ENCODE results near the gene GAS2.

- no peak for TF ChIP-seq EZH2 (IDR thresholded peaks at IDR 0.05; ENCODE audit: low read depth)
- TF ChIP-seq, protein P1, sequence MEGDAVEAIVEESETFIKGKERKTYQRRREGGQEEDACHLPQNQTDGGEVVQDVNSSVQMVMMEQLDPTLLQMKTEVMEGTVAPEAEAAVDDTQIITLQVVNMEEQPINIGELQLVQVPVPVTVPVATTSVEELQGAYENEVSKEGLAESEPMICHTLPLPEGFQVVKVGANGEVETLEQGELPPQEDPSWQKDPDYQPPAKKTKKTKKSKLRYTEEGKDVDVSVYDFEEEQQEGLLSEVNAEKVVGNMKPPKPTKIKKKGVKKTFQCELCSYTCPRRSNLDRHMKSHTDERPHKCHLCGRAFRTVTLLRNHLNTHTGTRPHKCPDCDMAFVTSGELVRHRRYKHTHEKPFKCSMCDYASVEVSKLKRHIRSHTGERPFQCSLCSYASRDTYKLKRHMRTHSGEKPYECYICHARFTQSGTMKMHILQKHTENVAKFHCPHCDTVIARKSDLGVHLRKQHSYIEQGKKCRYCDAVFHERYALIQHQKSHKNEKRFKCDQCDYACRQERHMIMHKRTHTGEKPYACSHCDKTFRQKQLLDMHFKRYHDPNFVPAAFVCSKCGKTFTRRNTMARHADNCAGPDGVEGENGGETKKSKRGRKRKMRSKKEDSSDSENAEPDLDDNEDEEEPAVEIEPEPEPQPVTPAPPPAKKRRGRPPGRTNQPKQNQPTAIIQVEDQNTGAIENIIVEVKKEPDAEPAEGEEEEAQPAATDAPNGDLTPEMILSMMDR (conservative IDR thresholded peaks at IDR 0.05), result no peak
Measured at GRCh38 chr11:22699388-22699787, 33.0 kb downstream of the GAS2 start.

All from PC-9 (cell line).